Body of pancreas (tissue), 4 donors: ENCODE results near the gene C11orf52.

Source experiments
- CTCF ChIP-seq, 7 experiments: fragments of 450-650 bp in 4 of 7; fragments of 200-600 bp in 3 of 7; sonication (generic) in 3 of 7; IDR thresholded peaks; one replicate each; pipeline ENCODE4 v1.5.1; 2016 to 2019; ENCODE audit warnings: antibody characterized with exemption in 7 of 7
- POLR2A ChIP-seq, 3 donors: fragments of 450-650 bp; IDR thresholded peaks; one replicate each; pipeline ENCODE4 v1.6.1; 2016; ENCODE audit warnings: antibody characterized with exemption in 3 of 3, mild to moderate bottlenecking in 2 of 3

- TF ChIP-seq CTCF (IDR thresholded peaks at IDR 0.05) (no peak), POLR2A (IDR thresholded peaks at IDR 0.05) (no peak)
These were observed 17.4 kb downstream of the C11orf52 start for GRCh38 chr11:111936040-111936540.
